NCI-H82 (cell line): ENCODE results near the gene SORCS2.

Source experiments
- DNase-seq: peaks from one replicate; lab custom pipeline; 2025; lab: John Stamatoyannopoulos, UW

SORCS2 gene

DNA sequence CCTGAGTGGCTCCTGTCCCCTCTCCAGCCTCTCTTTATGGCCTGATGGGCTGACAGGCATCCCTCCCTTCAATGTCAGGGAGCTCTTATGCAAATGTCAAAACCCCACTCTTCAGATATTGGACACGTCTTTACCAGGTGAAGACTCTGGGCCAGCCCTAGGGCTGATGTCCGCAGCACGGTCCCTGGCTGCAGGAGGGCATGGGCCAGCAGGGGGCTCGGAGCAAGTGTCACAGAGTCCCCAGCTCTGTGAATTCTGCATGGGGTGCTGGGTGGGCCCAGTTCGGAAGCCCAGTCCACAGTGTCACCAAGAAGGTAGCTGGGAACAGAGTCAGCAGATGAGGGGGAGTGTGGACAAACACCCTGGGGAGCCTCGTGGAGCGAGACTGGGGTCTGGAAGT is 282.0 kb downstream of the SORCS2 start:
- no peak for DNase-seq

DNA sequence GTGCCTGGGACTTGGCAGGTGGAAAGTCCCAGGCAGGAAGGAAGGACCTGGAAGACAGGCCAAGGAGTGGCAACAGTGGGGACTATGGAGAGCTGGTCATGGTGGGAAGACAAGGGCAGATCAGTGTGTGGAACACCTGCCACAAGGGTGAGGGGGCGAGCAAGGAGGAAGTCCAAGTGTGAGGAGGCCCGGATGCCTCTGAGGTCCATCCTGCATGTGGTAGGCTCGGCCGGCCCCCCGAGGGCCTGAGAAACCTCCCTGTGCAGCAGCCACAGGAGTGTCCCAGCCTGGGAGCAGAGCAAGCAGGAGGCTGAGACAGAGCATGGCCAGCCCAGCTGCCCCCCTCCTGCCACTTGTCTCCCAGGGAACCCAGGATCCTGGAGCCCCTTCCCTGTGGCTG is 282.9 kb downstream of the SORCS2 start:
- DNase-seq: no peak

DNA sequence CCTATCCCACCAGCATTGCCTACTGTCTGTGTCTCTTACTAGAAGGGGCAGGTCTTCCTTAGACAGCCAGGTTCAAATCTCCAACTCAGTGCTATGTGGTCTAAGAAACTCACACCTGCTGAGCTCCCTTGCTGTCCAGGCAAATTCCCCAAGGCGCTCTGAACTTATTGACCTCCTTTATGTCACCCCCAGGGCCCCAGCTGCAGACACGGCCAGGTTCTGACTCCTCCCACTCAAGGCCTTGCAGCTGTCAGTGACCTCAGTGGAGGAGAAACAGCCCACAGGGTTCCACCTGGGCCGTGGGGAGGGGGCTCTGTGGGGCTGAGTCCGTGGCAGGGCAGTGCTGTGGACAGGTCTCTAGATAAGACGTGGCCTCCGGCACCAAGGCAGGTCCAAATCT is 284.5 kb downstream of the SORCS2 start:
- no peak for DNase-seq

DNA sequence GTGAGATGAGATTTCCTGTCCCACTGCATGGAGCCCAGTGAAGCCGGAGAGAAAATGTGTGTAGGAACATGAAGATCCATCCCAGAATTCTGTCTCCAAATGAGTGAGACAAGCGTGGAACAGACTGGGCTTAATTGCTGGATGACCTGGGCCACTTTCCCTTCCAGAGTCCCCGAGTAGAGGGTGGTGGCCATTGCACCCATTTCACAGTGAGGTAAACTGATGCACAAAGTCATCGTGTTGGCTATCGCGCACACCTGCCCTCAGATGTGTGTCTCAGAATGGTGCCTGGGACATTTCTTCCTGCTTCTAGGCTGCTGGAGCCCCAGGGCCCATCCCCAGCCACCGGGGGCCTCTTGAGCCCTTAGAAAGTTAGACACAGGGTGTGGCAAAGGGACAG is 285.4 kb downstream of the SORCS2 start:
- DNase-seq: no peak

DNA sequence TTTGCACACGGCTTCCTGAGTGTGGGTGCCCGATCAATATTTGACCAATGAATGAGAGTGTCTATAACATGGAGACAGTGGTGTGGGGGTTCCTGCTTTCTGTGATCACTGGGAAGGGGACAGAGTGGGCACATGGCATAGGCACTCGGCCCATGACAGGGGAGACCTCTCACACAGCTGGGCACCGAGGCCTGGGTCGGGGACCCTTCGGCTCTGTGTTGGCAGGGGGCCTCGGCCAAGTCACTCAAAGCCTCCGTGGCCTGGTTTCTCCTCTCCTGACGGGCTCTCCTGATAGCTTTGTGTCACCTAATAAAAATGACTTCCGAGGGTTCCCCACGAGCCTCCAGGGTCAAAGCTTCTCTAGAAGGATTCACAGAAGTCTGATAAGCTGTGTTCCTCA is 286.3 kb downstream of the SORCS2 start:
- no peak for DNase-seq

DNA sequence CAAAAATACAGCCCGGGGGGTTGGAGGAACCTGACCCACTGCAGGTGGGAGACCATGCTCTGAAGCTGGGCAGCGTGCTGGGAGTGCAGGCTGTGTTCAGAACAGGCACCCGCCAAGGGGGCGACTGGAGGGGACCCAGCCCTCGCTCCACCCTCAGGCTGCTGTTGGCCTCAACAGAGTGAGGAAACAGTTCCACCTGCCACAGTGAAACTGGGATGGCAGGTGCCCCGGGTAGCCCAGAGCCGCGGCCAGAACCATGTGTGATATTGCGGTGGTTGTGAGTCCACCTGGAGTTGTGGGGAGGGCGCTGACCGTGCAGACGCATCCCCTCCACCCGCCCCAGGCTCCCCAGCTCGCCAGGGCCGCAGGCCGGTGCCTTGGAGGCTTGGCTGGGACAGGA is 288.1 kb downstream of the SORCS2 start:
- DNase-seq: no peak

DNA sequence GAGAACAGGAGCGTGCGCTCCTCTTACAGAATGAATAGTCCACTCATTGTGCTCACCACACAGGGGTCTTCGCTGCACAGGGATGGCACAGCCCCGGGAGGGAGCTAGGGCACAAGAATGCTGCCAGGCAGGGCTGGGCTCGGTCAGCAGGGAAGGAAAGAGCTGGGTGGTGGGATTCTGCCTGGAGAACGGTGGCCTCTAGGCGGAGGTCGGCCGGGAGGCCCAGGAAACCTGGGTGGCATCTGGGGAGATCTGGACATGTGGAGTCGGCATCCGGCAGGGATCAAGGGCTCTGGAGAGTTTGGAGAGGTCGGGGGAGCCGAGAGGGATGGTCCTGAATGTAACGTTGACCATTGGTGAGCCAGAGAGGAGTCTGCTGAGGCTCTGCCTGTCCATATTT is 288.9 kb downstream of the SORCS2 start:
- DNase-seq: no peak

DNA sequence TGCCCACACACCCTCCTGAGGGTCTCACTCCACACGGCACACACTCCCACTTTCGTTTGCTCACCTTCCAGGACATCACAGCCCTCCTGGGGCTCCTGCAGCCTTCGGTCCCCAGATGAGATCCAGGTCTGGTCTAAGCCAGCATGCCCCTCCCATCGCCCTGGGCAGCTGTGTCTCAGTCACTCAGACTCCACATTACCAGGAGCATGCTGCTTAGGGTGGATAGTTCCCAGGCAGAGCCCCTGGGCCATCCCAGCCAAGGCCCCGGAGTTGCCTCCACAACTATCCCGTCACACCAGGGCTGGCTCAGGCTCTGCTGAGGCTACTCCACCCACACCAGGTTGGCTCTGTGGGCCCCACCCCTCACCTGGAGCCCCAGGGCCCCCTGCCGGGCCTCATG is 292.8 kb downstream of the SORCS2 start:
- DNase-seq: no peak

DNA sequence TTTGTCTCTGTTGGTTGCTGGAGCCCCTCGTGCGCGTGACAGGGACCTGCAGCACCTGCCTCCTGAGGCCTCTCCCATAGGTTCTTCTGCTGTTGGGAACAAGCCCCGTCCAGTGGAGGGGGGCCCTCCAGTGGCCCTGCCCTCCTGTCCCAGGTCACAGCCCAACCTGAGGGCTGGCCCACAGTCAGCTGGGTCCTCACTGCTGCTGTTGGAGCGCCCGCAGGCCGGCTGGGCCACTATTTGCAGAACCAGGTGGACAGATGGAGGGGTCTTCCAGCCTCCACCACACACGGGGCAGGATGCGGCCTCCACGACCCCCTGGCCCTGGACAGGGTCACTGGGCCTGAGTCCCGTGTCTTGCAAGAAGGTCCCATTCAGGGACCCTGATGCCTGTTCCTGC is 293.8 kb downstream of the SORCS2 start:
- DNase-seq: no peak

DNA sequence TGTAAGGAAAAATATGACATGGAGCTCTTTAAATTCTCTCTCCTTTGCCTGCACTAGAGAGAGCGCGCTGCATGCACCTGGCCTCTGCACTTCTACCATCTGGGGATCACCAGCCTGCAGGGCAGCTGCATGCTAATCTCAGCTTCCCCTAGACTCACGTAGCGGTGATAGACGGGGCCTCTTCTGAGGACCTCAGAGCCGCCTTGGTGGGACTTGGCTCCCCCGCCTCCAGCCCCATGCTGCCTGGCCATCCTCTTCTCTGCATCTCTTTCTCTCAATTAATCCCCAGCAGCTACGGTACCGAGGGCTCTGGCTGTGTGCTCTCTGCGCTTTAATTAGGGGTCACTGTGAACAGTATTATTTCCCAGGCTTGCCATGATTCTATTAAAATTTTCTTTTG is 295.2 kb downstream of the SORCS2 start:
- peak; percentile 81 for DNase-seq

DNA sequence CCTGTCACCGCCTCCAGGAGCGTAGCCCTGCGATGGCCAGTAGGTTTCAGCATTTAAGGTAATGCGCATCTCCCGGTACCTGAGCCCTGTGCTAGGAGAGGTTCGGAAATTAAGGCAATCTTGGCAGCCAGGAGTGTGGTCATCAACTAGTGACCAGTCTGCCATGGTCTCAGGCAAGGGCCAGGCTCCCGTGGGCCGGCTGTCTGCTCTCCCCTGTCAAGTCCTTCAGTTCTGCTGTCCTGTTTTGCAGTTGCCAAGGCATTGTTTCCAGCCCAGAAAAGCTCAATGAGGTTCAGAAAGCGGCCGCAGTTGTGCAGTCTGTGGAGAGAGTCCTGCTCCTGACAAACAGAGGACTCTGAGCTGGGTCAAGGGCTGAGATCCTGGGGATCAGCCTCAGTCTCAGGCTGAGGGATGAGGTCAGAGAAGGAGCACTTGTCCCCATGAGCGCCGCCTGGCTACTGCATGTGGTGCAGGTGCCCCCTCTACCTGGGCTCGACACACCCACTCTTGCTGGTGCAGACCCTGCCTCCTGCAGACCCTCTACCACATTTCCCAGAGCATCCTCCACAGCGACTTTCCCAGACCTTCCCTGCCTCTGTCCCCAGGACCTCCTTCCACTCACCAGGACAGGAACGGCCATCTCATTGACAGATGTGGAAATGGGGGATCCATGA is 295.8 kb downstream of the SORCS2 start:
- DNase-seq: no peak

DNA sequence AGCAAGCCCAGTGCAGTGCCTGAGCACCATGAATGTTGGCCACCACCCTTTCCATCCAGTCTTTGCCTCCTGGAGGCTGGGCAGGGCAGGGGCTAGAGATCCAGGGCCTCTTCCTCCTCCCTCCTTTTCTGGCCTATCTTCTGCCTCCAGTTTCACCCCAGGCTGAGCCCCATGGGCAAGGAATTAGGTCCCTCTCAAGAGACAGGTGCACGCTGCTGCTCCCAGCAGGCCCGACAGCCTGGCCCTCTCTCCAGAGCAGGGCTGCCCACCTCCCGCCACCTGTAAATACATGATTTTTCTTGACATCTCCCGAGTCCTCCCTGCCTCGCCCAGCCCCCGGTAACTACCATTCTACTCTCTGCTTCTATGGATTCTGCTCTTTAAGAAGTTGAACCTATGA is 299.6 kb downstream of the SORCS2 start:
- no peak for DNase-seq

DNA sequence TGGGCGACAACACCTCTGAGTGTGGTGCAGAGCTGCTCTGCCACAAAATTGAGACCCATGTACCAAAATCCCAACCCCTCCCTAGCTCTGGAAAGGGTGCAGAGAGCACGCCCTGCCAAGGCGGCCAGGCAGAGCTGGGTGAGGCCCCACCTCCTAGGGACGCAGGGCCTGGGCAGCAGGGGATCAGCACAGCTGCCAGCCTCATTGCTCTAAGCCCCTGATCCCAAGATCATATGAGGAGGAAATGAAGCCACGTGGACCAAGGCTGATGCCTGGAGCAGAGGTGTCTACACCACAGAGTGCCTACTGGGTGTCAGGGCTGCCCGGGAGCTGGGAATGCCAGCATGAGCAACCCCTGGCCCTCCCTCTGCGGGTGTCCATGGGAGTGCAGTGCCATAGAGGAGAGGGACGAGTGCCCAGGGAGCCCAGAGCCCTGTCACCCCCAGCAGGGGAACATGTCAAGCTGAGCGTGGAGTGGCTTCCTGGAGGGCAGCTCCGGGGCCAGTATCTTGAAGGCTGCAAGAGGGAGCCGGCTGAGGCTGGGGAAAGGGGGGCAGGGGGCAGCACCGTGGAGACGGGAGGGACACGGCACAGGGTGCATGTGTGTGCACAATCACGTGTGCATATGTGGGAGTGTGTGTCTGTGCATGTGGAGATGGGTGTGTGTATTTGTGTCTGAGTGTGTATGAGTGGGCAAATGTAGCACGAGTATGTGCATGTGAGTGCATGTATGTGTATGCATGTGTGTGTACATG is 306.3 kb downstream of the SORCS2 start:
- peak; percentile 81 for DNase-seq

DNA sequence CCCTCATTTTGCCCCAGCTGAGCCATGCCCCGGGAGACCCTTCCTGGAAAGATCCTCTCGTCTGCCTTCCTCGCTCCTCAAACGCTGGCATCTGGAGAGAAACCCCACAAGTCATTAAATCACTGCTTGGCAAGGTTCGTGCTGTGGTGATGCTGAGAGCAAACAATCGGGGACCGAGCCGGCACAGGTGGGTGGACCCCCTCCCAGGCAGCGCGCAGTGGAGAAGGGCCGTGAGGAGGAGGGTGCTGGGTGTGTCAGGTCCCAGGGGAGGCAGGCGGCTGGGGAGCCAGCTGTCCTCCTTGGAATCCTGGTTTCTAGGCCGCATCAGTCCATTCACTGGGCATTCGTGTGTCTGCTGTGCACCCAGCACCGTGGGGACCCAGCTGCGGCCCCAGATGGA is 307.3 kb downstream of the SORCS2 start:
- DNase-seq: peak; percentile 9

DNA sequence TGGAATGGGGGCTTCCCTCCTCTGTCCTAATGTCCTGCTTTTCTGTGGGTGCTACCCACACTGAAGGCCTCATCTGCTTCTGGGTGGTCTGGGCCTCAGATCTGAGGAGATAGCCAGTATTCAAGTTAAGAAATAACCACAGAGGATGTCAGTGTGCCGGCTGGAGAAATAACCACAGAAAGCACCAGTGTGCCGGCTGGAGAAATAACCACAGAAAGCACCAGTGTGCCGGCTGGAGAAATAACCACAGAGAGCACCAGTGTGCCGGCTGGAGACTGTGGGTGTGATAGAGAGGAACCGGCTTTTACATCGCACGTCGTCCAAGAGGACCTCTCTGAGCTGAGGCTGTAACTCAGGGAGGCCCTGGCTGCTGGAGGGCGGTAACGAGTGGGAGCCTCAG is 308.1 kb downstream of the SORCS2 start:
- no peak for DNase-seq

DNA sequence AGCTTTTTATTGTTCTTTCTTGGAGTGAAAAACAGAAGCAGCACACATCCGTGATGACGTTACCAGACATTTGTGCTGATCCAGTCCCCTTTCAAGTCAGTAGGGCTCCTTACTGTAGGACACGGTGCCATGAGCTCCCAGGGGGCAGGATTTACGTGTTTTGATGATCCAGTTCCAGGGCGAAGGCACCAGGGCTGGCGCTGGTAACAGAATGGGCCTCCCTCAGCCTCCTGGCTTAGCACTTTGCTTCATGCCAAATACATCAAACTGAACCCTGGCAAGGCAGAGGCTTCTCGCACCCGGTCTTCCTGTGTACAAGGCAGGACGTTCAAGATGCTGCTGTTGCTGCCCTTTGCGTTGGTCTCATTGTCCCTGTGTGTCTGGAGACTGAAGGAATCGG is 309.0 kb downstream of the SORCS2 start:
- DNase-seq: no peak

DNA sequence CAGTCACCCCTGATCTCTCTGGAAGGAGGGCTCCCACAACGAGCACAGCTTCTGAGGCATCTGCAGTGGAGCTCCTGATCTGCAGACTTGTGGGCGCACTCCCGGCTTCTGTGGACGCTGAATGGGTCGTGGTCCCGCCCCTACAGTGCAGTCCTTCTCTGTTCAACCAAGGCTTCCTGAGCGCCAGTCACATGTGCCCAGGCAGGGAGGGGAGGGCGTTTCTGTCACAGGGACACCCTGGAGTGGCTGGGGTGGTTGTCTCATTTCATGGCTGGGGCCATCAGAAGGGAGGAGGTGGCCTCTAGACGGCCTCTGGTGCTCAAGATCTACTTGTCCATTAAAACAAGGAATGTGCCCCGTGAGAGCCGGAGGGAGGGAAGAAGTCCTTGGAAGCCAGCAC is 309.5 kb downstream of the SORCS2 start:
- DNase-seq: no peak

DNA sequence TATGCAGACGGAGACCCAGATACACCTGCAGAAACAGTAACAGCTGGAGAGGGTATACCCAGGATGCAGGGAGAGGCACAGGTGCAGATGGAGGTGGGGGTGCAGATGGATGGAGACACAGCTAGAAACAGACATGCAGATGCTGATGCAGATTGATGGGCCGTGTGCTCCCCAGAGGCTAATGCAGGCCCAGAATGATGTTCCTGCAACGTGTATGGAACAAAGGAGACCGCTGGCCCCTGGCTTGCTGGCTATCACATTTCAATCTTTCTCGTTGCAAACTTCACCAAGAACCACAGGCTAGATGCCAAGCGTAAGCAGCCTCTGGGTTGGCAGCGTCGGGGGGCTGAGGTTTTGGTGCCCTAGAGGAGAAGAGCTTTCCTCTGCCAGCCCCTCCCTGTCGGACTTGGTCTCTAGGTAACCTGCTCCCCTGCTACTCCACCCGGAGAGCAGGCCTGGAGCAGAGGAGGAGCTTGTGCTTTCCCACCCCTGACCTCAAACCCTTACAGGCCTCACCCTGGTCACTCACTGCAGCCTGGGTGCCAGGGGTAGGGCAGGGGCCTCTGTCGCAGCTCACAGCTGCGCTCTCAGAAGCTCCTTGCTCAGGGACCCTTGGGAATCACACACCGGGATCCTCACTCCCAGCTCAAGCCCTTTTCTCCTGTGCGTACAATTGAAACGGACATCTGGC is 311.4 kb downstream of the SORCS2 start:
- DNase-seq: no peak

DNA sequence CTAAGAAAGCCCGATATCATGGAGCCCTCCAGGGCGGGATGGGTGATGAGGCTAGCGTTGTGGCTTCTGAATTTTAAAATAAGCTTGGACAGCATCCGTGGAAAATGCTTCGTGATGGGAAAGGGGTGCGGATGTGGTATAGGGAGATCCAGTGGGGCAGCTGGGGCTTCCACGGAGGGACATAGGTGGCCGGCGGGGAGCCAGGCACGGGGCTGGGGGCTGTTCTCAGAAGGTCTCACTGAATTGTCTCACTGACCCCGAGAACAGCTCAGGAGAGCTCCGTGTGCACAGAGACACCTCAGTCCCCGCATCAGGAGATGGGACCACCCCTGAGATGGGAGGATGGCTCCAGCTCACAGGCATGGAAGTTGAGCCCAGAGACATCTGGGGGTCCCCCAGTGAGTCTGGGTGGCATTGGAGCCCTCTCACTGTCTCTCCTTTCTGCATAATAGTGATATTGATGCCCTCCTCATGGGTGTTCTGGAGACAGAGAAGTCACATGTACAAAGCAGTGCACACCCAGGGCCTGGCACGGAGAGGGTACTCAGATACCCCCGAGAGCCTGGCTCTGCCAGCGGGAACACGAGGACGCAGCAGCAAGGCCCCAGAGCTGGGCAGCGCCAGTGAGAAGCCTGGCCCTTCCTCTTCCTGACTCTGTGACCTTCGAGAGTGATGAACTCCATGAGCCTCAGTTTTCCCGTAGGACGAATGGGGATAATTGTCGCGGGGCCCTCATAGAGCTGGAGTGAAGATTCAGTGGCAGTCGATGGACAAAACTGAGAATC is 313.0 kb downstream of the SORCS2 start:
- no peak for DNase-seq

DNA sequence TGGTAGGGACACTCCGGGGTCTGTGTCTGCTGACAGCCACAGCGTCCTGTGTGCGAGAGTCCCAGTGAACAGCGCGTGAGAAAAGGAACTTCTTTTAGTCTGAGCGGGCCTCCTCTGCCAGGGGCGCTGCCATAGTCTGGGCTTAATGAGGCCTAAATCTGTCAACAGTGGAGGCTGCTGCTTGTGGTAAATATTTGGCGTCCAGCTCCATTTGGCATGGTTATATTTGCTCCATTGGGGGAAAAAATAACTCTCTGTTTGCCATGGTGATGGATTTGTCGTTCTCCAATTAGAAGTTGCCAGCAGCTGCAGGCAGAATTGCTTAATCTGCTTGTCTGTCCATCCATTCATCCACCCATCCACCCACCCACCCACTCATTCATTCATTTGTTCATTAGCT is 313.8 kb downstream of the SORCS2 start:
- no peak for DNase-seq

DNA sequence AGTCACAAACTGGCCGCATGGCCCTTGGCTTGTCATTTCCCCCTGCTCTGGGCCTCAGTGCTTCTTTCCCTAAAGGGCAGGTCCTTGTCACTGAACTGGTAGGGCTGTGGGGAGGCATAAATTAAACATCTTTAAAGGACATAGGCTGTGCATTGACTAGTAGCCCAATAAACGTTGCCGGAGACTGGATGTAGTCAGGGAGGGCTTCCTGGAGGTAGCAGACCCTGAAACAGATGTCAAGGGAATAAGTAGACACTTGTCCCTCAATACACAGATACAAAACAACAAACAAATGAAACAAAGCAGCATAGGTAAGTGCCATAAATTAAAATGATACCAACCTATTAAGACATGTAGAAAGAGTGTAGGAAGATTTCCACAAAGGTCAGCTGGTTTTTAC is 314.2 kb downstream of the SORCS2 start:
- no peak for DNase-seq

DNA sequence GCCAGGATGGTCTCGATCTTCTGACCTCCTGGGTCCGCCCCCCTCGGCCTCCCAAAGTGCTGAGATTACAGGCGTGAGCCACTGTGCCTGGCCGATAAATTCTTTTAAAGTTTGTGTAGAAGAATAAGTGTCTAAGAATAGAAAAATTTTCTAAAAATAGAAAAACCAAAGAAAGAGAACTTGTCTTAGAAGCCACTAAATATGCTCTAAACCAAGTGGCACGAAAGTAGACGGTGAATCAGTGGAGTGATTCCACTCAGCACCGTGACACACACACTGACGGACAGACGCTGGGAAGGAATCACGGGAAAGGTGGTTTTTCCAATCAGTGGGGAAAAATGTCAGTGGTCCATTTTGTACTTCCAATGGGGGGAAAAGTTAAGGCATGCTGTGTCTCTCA is 315.0 kb downstream of the SORCS2 start:
- DNase-seq: no peak

DNA sequence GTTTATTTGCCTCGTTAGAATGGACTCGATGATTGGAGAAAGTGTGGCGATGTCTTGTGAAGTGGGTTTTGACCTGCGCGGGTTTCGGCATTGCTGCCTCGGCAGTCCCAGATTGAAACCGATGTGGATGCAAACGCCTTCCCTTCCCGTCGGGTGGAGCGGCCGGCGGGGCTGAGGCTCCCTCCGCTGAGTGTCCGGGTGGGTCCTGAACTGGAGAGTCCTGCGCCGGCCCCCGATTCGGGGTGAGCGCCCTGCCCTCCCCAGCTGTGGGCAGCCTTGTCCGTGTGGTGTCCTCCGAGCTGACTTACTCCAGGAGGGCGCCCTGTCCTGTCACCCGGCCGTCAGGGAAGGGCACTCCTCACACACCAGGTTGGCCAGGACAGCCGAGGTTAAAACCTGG is 317.7 kb downstream of the SORCS2 start:
- DNase-seq: no peak
